Pancreas (tissue), 10 donors: ENCODE measurements around the gene DGKI. TPM values are rescaled to one million over a fixed set of nuclear protein-coding genes. Genes with fewer than 3 reads are reported as not detected.
A peak's percentile ranks its signal among the peaks of the same experiment; 100 is the strongest.

Experiments
- ATAC-seq, 4 donors: fragments of 200-7000 bp; cut with Tn5 transposase; one replicate each; pipeline versions ENCODE4 v1.8.0 to v1.9.1; 2020; ENCODE audit warnings: mild to moderate bottlenecking in 4 of 4, moderate library complexity in 4 of 4
- DNase-seq, 6 donors: peaks; one replicate each; pipeline ENCODE4 v3.0.0-alpha.2; 2020
- FAIRE-seq: peaks from 2 replicates; lab custom pipeline; 2012; peaks lifted over from hg19 to GRCh38; lab: Jason Lieb, UNC
- H3K27ac ChIP-seq, 4 donors: fragments of 200-600 bp; sonication (generic); 1 replicate in 3 of 4; 2 replicates in 1 of 4; pipeline versions ENCODE4 v1.5.0 to v1.8.0; 2020
- H3K27me3 ChIP-seq, 4 donors: fragments of 200-600 bp; one replicate each; pipeline ENCODE4 v1.8.0; 2021
- H3K36me3 ChIP-seq, 3 donors: fragments of 200-600 bp; sonication (generic) in 1 of 3; one replicate each; pipeline versions ENCODE4 v1.5.0 to v1.8.0; 2020 to 2021
- H3K4me1 ChIP-seq, 3 donors: fragments of 200-600 bp; one replicate each; pipeline ENCODE4 v1.8.0; 2021
- H3K4me3 ChIP-seq, 4 donors: fragments of 200-600 bp; sonication (generic) in 2 of 4; one replicate each; pipeline versions ENCODE4 v1.5.0 to v1.8.0; 2020 to 2021
- H3K9me3 ChIP-seq, 4 donors: fragments of 200-600 bp; one replicate each; pipeline ENCODE4 v1.8.0; 2021
- WGBS, 2 donors: extraction: QIAGEN DNeasy Blood & Tissue Kit; methylation state at CpG; one replicate each; pipeline ENCODE4 v1.1.7; 2013; 5-methylcytosine and 5-hydroxymethylcytosine counted together
- intact Hi-C, 3 donors: fragments of 100-400 bp; cut with DNase I; formaldehyde crosslinking; loops; one replicate each; pipeline versions ENCODE4 v1.11.1 to v1.14.2; 2022
- polyA plus RNA-seq, 2 donors: library from polyadenylated mRNA; stranded (reverse); fragments of 200-250 nt; gene quantifications; one replicate each; pipeline ENCODE4 v1.2.3, GENCODE V29; 2013
- total RNA-seq, 6 donors: library from RNA; stranded (reverse); fragmentation: NEBNext Ultra II Directional in 4 of 6; extraction: Animal tissue kit (Norgen Biotek cat#: 25700) in 4 of 6; gene quantifications; one replicate each; pipeline versions ENCODE4 v1.2.1 to v1.2.4, GENCODE V29; 2021 to 2023
- TF ChIP-seq, protein P1 (sequence below), 4 donors: fragments of 200-600 bp; sonication (generic) in 3 of 4; IDR thresholded peaks; one replicate each; pipeline versions ENCODE4 v1.5.0 to v1.8.0; 2021; ENCODE audit warnings: antibody characterized with exemption in 4 of 4
- donor health status: healthy with polysubstance abuse.
- donor health status: DM: no; HTN: no; CAD: no; lungs with moderate emphysema.
- donor health status: DM: no; HTN: no; CAD: no.
- donor health status: control.
- donor health status: control.
- donor health status: Bipolar disorder and iron deficiency.
- donor health status: DM: yes; HTN: yes; CAD: no.
- donor health status: DM: no; HTN: no; CAD: no.
- donor health status: DM: no; HTN: no; CAD: no.
- donor health status: DM: yes; HTN: yes; CAD: no.

Gene DGKI
- total and polyA plus RNA-seq, 8 donors: 0.04 to 0.81 (median 0.15) TPM

DNA sequence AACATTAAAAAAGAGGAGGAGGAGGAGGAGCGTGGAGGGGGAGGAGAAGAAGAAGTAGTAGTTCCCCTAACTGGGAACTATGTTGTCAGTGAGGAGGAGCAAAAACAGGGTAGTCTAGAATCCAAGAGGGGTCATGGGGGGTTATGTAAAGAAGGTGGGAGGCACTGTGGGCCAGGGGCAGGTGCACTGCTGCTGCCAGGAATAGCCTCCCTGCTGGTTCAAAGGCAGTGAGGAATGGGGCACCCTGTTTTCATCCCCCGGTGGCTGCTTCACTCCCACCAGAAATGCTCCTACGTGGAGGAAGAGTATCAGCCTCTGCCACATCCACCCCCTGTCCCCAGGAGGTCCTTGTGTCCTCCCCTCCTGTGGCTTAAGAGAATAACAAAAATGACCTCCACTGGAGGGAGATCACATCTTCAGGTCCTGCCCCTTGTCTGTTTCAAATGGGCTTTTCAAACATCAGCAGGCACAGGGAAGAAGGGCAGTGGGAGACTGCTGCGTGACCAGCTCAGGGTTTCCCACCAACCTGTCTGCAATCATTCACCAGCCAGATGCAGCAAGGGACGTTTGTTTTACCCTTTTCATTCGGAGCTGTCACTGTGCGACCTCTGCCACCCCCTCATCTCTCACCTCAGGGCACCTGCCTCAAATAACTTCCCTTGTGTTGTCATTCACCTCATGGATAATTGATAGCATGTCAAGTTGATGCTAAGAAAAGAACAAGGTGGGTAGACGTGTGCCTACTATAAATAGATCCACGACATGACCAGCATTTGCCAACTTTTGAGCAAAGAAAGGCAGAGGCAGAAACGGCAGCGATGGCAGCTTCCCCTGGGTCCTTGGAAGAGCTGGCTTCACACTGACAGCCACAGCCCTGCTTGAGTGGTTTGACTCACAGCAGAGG lies 92.6 kb downstream of the DGKI start:
- WGBS, 2 donors: 6 to 13% methylated on average over 10 to 11 of the region's 11 CpGs
- TF ChIP-seq, protein P1, sequence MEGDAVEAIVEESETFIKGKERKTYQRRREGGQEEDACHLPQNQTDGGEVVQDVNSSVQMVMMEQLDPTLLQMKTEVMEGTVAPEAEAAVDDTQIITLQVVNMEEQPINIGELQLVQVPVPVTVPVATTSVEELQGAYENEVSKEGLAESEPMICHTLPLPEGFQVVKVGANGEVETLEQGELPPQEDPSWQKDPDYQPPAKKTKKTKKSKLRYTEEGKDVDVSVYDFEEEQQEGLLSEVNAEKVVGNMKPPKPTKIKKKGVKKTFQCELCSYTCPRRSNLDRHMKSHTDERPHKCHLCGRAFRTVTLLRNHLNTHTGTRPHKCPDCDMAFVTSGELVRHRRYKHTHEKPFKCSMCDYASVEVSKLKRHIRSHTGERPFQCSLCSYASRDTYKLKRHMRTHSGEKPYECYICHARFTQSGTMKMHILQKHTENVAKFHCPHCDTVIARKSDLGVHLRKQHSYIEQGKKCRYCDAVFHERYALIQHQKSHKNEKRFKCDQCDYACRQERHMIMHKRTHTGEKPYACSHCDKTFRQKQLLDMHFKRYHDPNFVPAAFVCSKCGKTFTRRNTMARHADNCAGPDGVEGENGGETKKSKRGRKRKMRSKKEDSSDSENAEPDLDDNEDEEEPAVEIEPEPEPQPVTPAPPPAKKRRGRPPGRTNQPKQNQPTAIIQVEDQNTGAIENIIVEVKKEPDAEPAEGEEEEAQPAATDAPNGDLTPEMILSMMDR (IDR thresholded peaks at IDR 0.05): no peak
- H3K36me3 ChIP-seq: no peaks in the 10 kb centered on the region
- ATAC-seq (peak in 2 of 4 donors; percentile 35 to 82), FAIRE-seq (no peak), DNase-seq (peak in 2 of 6 donors; percentile 5 to 52)
- no peak overlapping the region for H3K27ac ChIP-seq
- no peaks in the 10 kb centered on the region for H3K9me3 ChIP-seq
- no peak overlapping the region for H3K4me3 ChIP-seq
- no peaks in the 10 kb centered on the region for H3K4me1 ChIP-seq
- H3K27me3 ChIP-seq: no peaks in the 10 kb centered on the region
- intact Hi-C loops: no loop called here

DNA sequence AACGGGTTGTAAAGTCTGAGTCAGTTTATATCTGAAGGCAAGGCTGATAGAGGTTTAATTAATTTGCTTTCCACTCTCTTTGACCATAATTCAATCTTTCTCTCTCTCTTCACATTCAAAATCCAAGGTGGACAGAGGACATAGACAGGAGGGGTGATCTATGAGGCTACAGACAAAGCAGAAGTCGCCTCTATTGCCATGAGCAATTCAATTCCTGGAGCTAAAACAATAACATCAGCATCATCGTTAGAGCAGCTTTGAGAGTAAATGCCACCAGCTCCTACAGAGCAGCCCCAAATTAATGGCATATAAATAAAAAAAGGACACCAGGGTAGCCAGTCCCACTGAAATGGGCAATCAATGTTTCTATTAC lies 93.2 kb downstream of the DGKI start:
- intact Hi-C loops: no loop called here
- Histone ChIP-seq H3K27me3 (no peaks in the 10 kb centered on the region), H3K4me1 (peaks cover 0 to 2% (median 0%) of the 10 kb centered on the region in 3 donors), H3K36me3 (no peaks in the 10 kb centered on the region), H3K27ac (no peak overlapping the region), H3K9me3 (no peaks in the 10 kb centered on the region), H3K4me3 (no peak overlapping the region)
- FAIRE-seq (no peak), DNase-seq (no peak), ATAC-seq (no peak)
- WGBS, 2 donors: 54 to 60% methylated on average over 3 of the region's 3 CpGs
- TF ChIP-seq, protein P1 (IDR thresholded peaks at IDR 0.05): no peak

DNA sequence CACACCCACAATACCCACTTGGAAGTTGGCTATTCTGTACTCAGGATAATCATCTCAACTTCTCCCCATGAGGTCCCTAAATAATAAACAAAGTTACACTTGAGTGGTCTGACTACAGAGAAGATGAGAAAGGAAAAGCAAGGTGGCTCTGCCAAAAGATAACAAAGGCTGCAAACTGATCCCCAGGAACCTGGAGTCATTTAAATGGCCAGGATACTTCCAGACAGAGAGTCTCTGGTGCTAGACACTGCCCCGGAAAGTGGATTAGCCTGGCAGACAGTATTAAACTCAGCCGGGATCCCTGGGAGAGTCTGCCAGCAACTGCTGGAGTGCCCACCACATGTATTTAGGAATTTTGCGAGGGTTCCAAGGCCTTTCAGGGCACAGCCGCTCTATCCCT lies 93.7 kb downstream of the DGKI start:
- ATAC-seq: no peak
- no peaks in the 10 kb centered on the region for H3K27me3 ChIP-seq
- no peak overlapping the region for H3K4me3 ChIP-seq
- peaks cover 0 to 7% (median 0%) of the 10 kb centered on the region in 3 donors for H3K4me1 ChIP-seq
- no peaks in the 10 kb centered on the region for H3K9me3 ChIP-seq
- H3K27ac ChIP-seq: no peak overlapping the region
- H3K36me3 ChIP-seq: no peaks in the 10 kb centered on the region
- TF ChIP-seq, protein P1 (IDR thresholded peaks at IDR 0.05): no peak
- 63 to 67% methylated on average over 4 of the region's 4 CpGs for WGBS, 2 donors
- intact Hi-C loops: no loop called here
- no peak for DNase-seq
- FAIRE-seq: no peak

DNA sequence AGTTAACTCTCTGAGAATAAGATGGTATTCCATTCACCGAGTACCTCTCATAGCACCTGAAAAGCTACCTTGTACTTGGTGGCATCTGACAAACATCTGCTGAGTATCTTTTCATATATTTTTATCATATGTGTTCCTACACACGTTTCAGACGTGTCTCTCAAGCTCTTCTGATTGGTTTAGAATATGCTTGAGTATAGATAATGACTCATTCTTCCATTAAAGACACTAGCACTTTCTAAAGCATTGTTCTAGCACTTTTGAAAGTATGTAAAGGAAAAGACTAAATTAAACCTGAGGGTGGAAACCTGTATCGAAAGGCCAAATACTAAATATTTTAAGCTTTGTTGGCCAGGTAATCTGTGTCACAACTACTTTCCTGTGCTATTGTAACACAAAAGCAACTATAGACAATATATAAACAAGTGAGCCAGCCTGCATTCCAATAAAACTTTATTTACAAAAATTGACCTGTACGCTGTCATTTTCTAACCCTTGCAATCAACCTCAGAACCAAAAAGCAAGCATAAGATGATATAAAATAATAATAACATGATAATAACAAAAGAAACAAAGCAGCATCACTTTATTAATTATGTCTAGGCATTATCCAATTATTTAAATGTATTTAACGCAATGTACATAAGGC lies 95.3 kb downstream of the DGKI start:
- no peak for FAIRE-seq
- WGBS, 2 donors: 78 to 85% methylated on average over 6 of the region's 6 CpGs
- Histone ChIP-seq H3K27me3 (no peaks in the 10 kb centered on the region), H3K4me3 (no peak overlapping the region), H3K4me1 (peaks cover 0 to 15% (median 0%) of the 10 kb centered on the region in 3 donors), H3K36me3 (no peaks in the 10 kb centered on the region), H3K27ac (no peak overlapping the region), H3K9me3 (no peaks in the 10 kb centered on the region)
- TF ChIP-seq, protein P1 (IDR thresholded peaks at IDR 0.05): no peak
- ATAC-seq: no peak
- intact Hi-C loops: no loop called here
- DNase-seq: no peak
